GM12878 (cell line): ENCODE measurements around the gene SIX3. TPM values are rescaled to one million over a fixed set of nuclear protein-coding genes. Genes with fewer than 3 reads are reported as not detected.

Experiments used
- ATAC-seq: fragments of 200-7000 bp; cut with Tn5 transposase; 3 replicates; pipeline ENCODE4 v1.9.1; 2020; ENCODE audit warnings: mild to moderate bottlenecking, moderate library complexity
- BruUV-seq: library from RNA; stranded (reverse); fragments of 400-500 nt; replicated peaks from 2 replicates; lab custom pipeline; 2021; lab: Mats Ljungman, UMichigan
- CTCF ChIA-PET: fragments of 300-600 bp; sonication (Branson Sonifier 250); formaldehyde crosslinking; extraction: SDS; loops from one replicate; lab custom pipeline; 2021; ENCODE audit warnings: inconsistent platforms; lab: Yijun Ruan, JAX
- POLR2A ChIA-PET: fragments of 350-600 bp; formaldehyde crosslinking; extraction: SDS; loops from one replicate; lab custom pipeline; 2021; ENCODE audit warnings: inconsistent platforms; lab: Charles Lee
- RAD21 ChIA-PET: fragments of 300-600 bp; sonication (Branson Sonifier 250); formaldehyde crosslinking; loops from one replicate; lab custom pipeline; 2023; ENCODE audit warnings: antibody characterized with exemption; ENCODE audit not compliant: unreplicated experiment; lab: Charles Lee
- SMC1A ChIA-PET: fragments of 300-600 bp; sonication (Branson Sonifier 250); formaldehyde crosslinking; loops from one replicate; lab custom pipeline; 2023; ENCODE audit not compliant: unreplicated experiment, uncharacterized antibody; lab: Charles Lee
- DNase-seq: peaks from one replicate; pipeline ENCODE4 v3.0.0-alpha.2; 2011; ENCODE audit warnings: low read depth, low spot score
- FAIRE-seq: peaks from 3 replicates; lab custom pipeline; 2011; peaks lifted over from hg19 to GRCh38; lab: Jason Lieb, UNC
- H2AFZ ChIP-seq: 2 replicates; pipeline ENCODE4 v1.6.0; 2011; ENCODE audit warnings: low read depth, low read length, control low read depth; ENCODE audit not compliant: control insufficient read depth
- H3K27ac ChIP-seq: 2 replicates; pipeline ENCODE4 v1.5.1; 2011; ENCODE audit warnings: control low read depth; ENCODE audit not compliant: control insufficient read depth, insufficient read depth
- H3K27me3 ChIP-seq, 2 experiments: replicated peaks in 1 of 2; 2 replicates each; pipeline versions ENCODE4 v1.6.0 to v1.6.1; 2011; ENCODE audit warnings: low read length in 1 of 2; ENCODE audit not compliant: control insufficient read depth in 2 of 2, insufficient read depth in 2 of 2
- H3K36me3 ChIP-seq, 2 experiments: 2 replicates each; pipeline ENCODE4 v1.5.1; 2011; ENCODE audit warnings: low read length in 1 of 2; ENCODE audit not compliant: control insufficient read depth in 2 of 2, insufficient read depth in 2 of 2
- H3K4me1 ChIP-seq: 2 replicates; pipeline ENCODE4 v1.6.1; 2011; ENCODE audit warnings: mild to moderate bottlenecking, low read length, moderate library complexity, mixed read lengths; ENCODE audit not compliant: control insufficient read depth, insufficient read depth
- H3K4me2 ChIP-seq: 2 replicates; pipeline ENCODE4 v1.6.0; 2011; ENCODE audit warnings: control low read depth; ENCODE audit not compliant: control insufficient read depth, insufficient read depth
- H3K4me3 ChIP-seq: fragments of 200-600 bp; sonication (generic); 2 replicates; pipeline ENCODE4 v1.5.1; 2016
- H3K79me2 ChIP-seq: 2 replicates; pipeline ENCODE4 v1.6.0; 2011; ENCODE audit warnings: low read length; ENCODE audit not compliant: control insufficient read depth, insufficient read depth
- H3K9ac ChIP-seq: 2 replicates; pipeline ENCODE4 v1.8.0; 2011; ENCODE audit warnings: low read length, control low read depth, mixed read lengths; ENCODE audit not compliant: control insufficient read depth, insufficient read depth
- H3K9me3 ChIP-seq: replicated peaks from 3 replicates; pipeline ENCODE4 v1.5.1; 2011; ENCODE audit warnings: mild to moderate bottlenecking, low read length; ENCODE audit not compliant: control insufficient read depth, insufficient read depth
- H4K20me1 ChIP-seq: 2 replicates; pipeline ENCODE4 v1.6.0; 2011; ENCODE audit not compliant: control insufficient read depth, insufficient read depth
- ATF2 ChIP-seq: IDR thresholded peaks from 2 replicates; pipeline ENCODE4 v1.6.1; 2012; ENCODE audit warnings: low read length, inconsistent platforms
- BRCA1 ChIP-seq: IDR thresholded peaks from 2 replicates; pipeline ENCODE4 v1.6.1; 2011; ENCODE audit warnings: low read depth, low read length, improper control_type of control experiment
- CBX5 ChIP-seq: sonication (generic); IDR thresholded peaks from 2 replicates; pipeline ENCODE4 v1.6.1; 2016; ENCODE audit warnings: low read depth, moderate library complexity, mild to moderate bottlenecking, inconsistent platforms
- E2F8 ChIP-seq: fragments of 450-650 bp; IDR thresholded peaks from 2 replicates; pipeline ENCODE4 v1.6.1; 2018; ENCODE audit warnings: mild to moderate bottlenecking, low read depth, moderate library complexity; ENCODE audit not compliant: partially characterized antibody
- GATAD2B ChIP-seq: fragments of 450-650 bp; conservative IDR thresholded peaks from 2 replicates; pipeline ENCODE4 v1.6.1; 2017; ENCODE audit warnings: low read depth, mild to moderate bottlenecking, moderate library complexity
- POLR2AphosphoS2 ChIP-seq: IDR thresholded peaks from 2 replicates; pipeline ENCODE4 v1.6.1; 2011; ENCODE audit warnings: low read depth, mild to moderate bottlenecking, low read length, improper control_type of control experiment, moderate library complexity
- ZBTB4 ChIP-seq: fragments of 450-650 bp; formaldehyde crosslinking; IDR thresholded peaks from 2 replicates; pipeline ENCODE4 v1.4.0; 2022; ENCODE audit warnings: mild to moderate bottlenecking, moderate library complexity
- WGBS: methylation state at CpG from one replicate; pipeline ENCODE4 v1.1.6; 2016; ENCODE audit warnings: low lambda C conversion rate; ENCODE audit not compliant: insufficient replicate concordance, insufficient coverage; ENCODE audit errors: missing lambda C conversion rate; 5-methylcytosine and 5-hydroxymethylcytosine counted together
- in situ Hi-C: fragments of 300-500 bp; cut with MboI; formaldehyde crosslinking; loops from 9 replicates; pipeline ENCODE4 v1.14.3; 2018; ENCODE audit warnings: mixed read lengths
- intact Hi-C: fragments of 100-400 bp; cut with micrococcal nuclease; formaldehyde crosslinking; loops from one replicate; pipeline ENCODE4 v1.14.2; 2022; ENCODE audit not compliant: unreplicated experiment
- polyA plus RNA-seq, 11 experiments: library from polyadenylated mRNA; depleted of rRNA in 4 of 11; unstranded in 6 of 11; stranded (reverse) in 5 of 11; fragments of >200 nt; fragmentation: Nextera tagmentation in 4 of 11; fragmentation: Illumina TruSeq in 1 of 11; extraction: Ambion mirVana in 4 of 11; extraction: Trizol in 1 of 11; gene quantifications; 1 replicate in 1 of 11; 2 replicates in 10 of 11; pipeline versions ENCODE4 v1.2.1 to v1.2.3, GENCODE V29; 2011 to 2016; ENCODE audit warnings: inconsistent platforms in 2 of 11, missing spikeins in 2 of 11, low read depth in 1 of 11
- total RNA-seq, 4 experiments: library from RNA; depleted of rRNA in 3 of 4; stranded (reverse); fragments of >200 nt in 3 of 4; fragmentation: Illumina TruSeq in 1 of 4; extraction: Trizol in 1 of 4; gene quantifications; 2 replicates each; pipeline versions ENCODE4 v1.2.1 to v1.2.3, GENCODE V29; 2013 to 2021

The SIX3 gene
- total and polyA plus RNA-seq, 10 of the 15 experiments (the other 5 are each of a cell fraction or from before 2014, with no cell fraction given): 0.05 to 0.42 (median 0.13) TPM; not detected in 4

- no peak for TF ChIP-seq BRCA1
- TF ChIP-seq E2F8: no peak
- TF ChIP-seq CBX5: no peak
- no peak for TF ChIP-seq POLR2AphosphoS2
- TF ChIP-seq ATF2: no peak
These were observed 10.2 kb upstream of the SIX3 start (continued) for GRCh38 chr2:44931198-44931780.

GRCh38 chr2:44932079-44932478 lies 9.4 kb upstream of the SIX3 start:
- POLR2A ChIA-PET: no interaction called here
- Histone ChIP-seq H3K9ac (no peak overlapping the region), H3K4me1 (peaks cover 5% of the 10 kb centered on the region; the same call in 1 of the 2 replicates), H3K79me2 (no peaks in the 10 kb centered on the region), H4K20me1 (no peaks in the 10 kb centered on the region), H3K4me3 (no peak overlapping the region), H3K36me3 (no peaks in the 10 kb centered on the region), H3K27ac (no peak overlapping the region), H3K9me3 (no peaks in the 10 kb centered on the region; the same call in 2 of the 3 replicates), H2AFZ (no peak overlapping the region), H3K4me2 (no peak overlapping the region), H3K27me3 (peaks cover 28 to 29% of the 10 kb centered on the region in 2 experiments)
- CTCF ChIA-PET: no interaction called here
- in situ Hi-C loops: no loop called here
- DNase-seq: no peak
- BruUV-seq: no TSS peak
- SMC1A ChIA-PET: interaction anchor here (0.7 kb wide), 1 partner anchor 222 kb away, joined by 3 read pairs; no protein-coding TSS in a partner anchor
- TF ChIP-seq GATAD2B (no peak), ZBTB4 (no peak)
- RAD21 ChIA-PET: no interaction called here
- no peak for FAIRE-seq
- intact Hi-C loops: no loop called here
- 45% methylated on average over 12 of the region's 12 CpGs for WGBS
- ATAC-seq: no peak
